Activated gamma-delta T cell treated with Interleukin-2 at 50 U/mL for 16 hours (primary cell): ENCODE results near the gene COQ10B.
A peak's percentile ranks its signal among the peaks of the same experiment; 100 is the strongest.
"Not testable (repeated sequence)": the region's sequence is repeated elsewhere in the genome, so short reads cannot be mapped to it uniquely, and the experiment has no call there.

Experiments
- DNase-seq: peaks from one replicate; pipeline ENCODE4 v3.0.0-alpha.2; 2020

The COQ10B gene

DNA sequence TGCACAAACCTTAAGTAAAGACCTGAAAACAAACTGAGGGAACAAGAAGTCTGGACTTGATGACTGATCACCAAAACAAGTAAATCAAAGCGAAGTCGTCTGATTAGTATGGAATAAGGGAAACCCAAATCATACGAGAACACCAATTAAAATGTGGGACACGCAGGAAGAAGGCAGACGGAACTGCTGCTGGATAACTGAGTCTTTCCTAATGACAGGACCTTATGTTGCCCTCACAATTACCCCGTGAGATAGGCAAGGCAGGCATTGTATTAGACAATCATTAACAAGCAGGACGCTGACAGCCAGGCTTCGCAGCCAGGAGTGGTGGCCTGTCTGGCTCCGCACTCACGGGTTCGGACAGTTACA is 614 bp upstream of the COQ10B start:
- no peak for DNase-seq

DNA sequence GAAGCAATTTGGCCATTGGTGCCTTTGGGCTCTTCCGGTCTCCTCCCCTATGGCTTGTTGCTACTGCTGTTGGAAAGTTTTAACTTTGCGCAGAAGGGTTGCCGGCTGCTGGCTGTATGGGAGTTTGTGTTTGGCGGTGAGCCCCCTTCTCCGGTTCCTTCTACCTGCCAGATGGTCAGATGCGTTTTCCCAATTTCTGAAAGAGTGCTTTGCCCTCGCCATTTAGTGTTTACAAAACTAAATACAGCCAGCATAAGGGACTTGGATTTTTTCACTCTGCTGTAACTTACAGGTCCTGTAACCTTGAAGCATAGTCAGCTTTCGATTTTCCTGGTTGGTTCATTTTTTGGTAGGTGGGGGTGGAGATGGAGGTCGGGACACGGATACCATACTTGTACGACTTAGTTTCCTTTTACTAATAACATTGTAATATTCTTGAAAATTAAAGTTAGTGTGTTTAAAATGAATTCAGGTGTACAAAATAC is 604 bp downstream of the COQ10B start:
- no peak for DNase-seq

DNA sequence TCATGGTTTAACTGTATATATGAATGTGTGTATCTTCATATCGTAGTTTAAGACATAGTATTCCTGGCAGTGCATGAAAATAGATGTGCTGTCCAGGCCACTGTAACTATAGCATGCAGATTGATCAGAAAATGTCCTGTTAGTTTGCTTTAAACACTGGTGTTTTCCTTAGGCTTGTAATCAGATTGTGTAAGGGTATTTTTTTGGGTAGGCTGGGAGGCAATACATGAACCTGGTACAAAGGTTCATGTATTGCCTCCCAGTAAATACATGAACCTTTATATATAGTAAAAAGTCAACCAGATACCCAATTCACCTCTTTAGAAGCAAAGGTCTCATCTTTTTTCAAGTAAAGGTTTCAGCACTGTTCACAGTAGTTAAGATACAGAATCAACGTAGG is 1.6 kb downstream of the COQ10B start:
- DNase-seq = no peak

DNA sequence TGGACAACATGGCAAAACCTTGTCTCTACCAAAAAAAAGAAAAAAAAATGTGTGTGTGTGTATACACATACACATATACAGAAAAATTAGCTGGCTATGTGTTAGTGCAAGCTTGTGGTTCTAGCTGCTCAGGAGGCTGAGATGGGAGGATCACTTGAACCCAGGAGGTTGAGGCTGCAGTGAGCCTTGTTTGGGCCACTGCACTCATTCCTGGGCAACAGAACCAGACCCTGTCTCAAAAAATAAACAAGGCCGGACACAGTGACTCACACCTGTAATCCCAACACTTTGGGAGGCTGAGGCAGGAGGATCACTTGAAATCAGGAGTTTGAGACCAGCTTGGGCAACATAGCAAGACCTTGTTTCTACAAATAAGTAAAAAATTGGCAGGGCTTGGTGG is 2.1 kb downstream of the COQ10B start:
- DNase-seq = no peak

DNA sequence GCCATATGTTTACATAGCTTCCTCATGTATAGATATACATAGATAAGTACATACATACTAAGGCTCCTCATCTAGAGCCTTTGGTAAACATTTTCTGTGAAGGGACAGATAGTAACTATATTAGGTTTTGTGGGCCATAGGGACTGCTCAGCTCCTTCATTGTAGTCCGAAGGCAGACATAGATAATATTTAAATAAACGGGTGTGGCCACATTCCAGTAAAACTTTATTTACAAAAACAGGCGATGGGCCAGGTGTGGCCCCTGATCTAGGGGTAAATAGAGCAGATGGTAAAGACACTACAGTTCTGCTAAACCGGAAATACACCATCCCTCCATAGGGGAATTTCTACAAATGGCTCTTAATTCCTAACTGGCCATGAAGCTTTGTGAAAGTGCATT is 7.3 kb downstream of the COQ10B start:
- DNase-seq = no peak

DNA sequence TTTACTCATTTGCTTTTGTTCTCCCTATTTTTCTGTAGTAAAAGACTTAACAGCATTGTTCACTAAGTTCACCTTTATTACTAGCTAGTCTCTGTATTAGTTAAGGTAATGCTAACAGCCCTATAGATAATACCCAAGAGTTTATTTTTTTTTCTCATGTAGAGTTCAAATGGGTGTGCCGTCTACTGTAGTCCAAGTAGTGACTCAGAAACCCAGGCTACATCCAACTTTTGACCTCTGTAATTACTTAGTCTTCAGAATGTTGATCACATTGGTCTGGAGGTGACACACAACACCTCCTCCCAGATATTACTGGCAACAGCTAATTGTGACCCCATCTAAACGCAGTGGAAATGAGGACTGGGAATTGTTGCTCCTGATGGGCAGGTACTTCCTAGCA is 7.7 kb downstream of the COQ10B start:
- no peak for DNase-seq

DNA sequence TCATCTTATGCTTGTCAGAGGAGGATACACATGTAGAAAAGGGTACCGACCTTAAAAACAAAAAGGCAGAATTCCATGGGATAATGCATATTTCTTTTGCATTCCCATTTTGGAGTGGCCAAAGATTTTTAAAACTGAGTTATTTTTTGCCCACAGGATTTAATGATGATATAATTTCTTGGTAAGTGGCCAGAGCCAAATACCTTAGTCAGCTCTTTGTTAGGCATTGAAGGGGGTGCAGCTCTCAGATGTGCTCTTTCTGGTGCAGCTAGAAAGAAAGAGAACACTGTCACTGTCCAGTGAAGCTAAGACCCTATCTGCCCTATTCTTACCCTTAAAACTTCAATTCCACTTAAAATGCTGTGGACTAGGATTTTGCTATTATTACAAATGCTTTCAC is 10.8 kb downstream of the COQ10B start:
- no peak for DNase-seq

DNA sequence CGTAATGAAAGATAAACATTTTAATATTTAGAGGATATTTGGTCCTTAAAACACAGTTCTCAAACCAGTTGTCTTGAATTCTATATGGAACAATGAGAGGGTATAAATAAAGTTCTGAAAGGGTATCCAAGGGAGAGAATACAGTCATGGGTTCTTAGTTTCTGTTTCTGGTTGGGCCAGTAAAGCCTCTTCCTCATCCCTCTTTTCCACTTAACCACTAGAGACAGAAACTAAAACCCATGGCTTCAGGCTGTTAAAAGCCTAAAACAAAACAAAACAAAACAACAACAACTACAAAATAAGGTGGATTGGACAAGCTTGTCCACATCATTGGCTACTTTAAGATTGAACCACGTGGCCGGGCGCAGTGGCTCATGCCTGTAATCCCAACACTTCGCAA is 18.8 kb downstream of the COQ10B start:
- DNase-seq = no peak

DNA sequence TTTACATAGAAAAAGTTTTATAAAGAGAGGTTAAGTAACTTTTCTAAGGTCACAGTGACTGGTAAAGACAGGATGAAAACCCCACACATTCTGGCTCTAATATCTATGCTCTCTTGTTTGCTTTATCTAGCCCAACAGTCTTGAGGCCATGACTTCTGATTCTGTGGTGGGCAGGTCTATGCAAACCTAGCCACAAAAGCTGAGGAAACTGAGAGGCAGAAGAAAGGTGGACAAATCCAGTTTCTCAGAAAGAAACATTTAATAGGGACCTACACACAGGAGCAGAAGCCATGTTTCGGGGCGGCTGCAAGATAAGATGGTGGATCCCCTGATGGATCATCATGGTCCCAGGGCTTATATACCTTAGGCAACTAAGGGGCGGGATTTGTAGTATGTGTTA is 24.4 kb downstream of the COQ10B start:
- DNase-seq = no peak

DNA sequence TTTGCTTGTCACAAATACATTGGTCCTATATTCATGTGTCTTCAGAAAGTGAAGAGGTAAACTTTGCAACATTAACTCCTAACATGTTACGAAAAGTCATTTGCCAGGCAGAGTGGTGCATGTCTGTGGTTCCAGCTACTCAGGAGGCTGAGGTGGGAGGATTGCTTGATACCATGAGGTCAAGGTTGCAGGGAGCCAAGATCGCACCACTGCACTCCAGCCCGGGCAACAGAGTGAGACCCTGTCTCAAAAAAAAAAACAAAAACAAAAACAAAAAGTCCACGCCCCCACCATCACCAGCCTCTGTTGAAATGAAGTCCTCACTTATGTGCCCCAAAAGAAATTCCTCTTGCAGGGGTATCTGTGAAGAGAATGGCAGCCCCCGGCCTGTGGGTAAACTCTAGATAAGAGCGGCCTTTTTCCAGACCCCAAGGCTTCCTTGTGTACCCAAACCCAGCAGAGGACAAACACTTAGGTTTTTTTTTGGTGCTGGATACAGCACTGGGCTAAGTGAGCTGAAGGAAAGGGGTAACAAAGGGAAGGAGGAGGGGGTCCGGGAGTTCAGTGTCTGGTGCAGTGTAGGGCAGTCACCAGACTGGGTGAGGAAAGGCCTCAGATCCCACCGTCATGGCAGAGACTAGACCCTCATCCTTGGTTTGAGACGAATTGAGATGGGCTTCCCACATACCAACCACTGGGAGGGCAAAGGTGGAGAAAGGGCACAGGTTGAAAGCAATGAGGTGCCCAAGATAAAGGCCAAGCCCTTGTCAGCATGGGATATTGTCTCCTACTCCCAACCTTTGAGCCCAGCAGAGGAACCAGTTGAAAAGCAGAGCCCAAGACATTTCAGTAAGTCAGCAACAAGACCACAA is 27.0 kb downstream of the COQ10B start:
- no peak for DNase-seq

DNA sequence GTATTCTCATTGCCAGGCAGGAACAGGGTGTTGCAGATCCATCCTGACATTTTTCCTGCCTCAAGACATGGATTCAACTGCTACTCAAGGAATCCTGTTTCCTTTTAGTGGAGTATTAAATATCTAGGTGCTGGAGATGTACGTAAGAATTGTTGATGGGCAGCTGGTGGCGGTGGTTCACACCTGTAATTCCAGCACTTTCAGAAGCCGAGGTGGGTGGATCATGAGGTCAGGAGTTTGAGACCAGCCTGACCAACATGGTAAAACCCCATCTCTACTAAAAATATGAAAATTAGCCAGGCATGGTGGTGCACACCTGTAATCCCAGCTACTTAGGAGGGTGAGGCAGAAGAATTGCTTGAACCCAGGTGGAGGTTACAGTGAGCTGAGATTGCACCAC is 30.9 kb downstream of the COQ10B start:
- not testable (repeated sequence) for DNase-seq

DNA sequence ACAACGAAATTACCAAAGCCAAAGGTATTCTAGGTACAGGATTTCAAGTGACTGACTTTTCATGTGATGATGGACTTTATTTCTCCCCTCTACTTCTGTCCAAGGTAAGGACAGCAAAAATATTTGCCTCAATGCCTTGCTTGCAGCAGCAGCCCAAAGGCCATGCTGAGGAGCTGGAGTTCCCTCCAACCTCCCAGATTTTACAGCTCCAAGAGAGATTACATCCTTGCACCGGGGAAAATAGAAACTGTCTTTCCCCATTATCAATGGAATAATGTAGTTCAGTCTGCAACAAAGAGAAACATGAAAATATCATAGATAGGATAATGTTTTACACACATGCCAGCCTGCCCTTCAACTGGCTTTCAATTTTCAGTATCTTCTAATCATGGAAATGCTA is 32.8 kb downstream of the COQ10B start:
- DNase-seq = no peak

DNA sequence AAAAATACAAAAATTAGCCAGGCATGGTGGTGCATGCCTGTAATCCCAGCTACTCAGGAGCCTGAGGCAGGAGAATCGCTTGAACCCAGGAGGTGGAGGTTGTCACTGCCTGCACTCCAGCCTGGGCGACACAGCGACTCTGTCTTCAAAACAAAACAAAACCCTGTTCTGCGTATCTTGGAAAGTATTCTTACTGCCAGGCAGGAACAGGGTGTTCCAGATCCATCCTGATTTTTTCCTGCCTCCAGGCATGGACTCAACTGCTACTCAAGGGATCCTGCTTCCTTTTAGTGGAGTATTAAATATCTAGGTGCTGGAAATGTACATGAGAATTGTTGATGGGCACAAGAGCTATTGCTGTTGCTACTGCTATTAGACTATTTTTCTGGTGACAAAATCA is 34.0 kb downstream of the COQ10B start:
- DNase-seq = no peak

DNA sequence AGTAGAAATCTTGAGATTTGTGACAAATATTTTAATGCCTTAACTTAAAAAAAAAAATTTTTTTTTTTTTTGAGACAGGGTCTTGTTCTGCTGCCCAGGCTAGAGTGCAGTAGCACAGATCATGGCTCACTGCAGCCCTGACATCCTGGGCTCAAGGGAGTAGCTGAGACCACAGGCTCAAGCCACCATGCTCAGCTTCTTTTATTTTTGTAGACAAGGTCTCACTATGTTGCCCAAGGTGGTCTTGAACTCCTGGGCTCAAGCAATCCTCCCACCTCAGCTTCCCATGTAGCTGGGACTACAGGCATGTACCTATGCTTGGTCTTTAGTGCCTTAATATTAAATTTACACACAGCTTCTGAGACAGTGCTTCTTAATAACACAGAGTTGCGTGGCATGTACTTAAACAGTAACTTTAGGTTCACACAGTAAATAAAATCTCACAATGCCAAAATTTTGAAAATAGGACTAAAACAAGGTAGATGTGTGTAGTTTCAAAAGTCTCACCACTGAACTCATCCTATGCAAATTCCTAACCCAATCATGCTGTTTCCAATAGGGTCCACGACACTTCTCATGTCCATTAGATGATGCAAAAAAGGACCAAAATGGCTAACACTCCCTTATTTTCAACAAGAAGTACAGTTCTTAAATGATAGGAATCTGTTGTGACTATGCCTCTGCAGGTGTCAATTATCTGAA is 42.2 kb downstream of the COQ10B start:
- DNase-seq = no peak

DNA sequence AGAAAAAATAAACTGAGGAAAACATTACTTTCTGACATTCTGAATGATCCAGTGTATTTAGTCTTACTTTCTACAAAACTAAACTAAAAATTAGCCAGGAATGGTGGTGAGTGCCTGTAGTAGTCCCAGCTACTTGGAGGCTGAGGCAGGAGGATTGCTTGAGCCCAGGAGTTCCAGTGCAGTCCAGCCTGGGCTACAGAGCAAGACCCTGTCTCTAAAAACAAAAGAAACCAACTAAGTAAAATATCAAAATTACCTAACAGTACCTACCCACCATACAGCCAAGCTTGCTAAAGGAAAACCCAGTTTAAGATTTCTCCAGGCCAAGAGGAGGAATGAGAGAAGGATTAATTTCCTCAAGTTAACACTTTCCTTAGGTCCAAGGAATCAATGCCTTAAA is 43.3 kb downstream of the COQ10B start:
- no peak for DNase-seq

DNA sequence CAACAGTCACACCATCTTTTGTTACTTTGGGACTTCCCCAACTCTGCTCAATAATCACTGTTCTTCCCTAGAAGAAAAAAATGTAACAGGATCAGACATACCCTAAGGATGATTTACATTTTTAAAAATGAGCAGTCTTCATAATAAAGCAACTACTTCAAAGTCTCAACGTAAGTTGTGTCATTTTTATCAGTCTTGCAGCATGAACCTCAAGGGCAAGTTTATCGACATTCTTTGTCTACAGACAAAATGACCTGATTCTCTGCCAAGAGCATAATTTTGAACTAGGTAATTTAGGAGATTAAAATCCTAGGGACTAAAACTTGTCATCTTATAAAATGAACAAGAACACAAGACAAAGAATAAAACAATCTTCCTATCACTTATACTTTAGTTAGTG is 44.0 kb downstream of the COQ10B start:
- no peak for DNase-seq

DNA sequence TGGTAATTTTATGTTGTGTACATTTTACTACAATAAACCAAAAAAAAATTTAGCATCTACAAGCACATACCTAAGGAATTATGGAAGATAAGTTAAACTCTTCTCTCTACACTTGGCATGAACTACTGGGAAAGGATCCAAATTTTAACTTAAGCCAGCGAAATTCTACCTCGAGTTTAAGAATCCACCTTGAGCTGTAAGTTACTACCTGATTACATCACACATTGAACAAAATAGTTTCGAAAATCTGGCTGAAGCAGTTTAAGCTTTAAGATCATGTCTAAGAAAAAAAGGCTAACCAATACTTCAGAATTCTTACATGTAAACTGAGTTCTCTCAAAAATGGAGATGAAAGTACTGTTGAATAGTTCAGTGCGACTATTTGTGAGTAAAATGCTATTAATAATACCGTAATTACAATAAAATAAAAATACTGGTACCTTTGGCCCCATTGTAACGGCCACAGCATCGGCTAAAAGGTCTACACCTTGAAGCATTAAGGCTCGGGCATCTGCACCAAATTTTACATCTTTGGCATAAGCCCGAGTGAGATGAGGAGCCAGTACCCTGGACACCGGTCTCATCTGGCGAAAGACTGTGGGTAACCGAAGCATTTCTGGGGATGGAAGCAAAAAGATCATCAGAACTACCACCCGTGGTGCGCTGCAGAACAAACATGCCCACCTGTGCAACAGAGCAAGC is 45.0 kb downstream of the COQ10B start:
- no peak for DNase-seq

DNA sequence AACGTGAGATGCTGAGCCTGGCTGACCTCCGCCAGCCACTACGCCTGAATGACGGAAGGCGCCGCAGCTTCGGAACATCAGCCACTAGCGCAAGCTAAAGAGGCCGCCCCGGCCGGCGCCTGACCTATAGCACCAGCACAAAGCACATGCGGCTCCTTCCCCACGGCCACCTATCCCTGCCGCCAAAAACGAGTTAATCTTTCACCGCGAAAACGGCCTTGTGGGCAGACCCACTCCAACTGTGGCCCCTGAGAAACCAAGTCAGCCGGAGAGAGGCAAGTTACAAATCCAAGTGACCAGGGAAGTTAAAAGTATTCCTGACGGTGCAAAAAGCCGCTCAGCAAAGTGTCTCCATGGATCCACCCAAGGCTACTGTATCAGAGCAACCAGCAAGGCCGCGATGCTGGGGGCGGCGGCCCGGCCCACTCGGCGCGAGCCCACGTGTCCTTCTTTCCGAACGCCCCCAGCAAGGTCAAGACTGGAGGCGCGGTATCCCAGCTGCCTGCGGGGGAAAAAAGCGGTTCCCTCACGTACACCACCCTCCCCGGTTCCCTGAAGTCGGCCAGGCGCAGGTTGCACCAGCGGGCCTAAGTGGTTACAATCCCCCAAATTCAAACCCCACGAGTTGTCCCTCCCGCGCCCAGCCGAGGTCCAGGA is 45.7 kb downstream of the COQ10B start:
- peak; percentile 36 for DNase-seq

DNA sequence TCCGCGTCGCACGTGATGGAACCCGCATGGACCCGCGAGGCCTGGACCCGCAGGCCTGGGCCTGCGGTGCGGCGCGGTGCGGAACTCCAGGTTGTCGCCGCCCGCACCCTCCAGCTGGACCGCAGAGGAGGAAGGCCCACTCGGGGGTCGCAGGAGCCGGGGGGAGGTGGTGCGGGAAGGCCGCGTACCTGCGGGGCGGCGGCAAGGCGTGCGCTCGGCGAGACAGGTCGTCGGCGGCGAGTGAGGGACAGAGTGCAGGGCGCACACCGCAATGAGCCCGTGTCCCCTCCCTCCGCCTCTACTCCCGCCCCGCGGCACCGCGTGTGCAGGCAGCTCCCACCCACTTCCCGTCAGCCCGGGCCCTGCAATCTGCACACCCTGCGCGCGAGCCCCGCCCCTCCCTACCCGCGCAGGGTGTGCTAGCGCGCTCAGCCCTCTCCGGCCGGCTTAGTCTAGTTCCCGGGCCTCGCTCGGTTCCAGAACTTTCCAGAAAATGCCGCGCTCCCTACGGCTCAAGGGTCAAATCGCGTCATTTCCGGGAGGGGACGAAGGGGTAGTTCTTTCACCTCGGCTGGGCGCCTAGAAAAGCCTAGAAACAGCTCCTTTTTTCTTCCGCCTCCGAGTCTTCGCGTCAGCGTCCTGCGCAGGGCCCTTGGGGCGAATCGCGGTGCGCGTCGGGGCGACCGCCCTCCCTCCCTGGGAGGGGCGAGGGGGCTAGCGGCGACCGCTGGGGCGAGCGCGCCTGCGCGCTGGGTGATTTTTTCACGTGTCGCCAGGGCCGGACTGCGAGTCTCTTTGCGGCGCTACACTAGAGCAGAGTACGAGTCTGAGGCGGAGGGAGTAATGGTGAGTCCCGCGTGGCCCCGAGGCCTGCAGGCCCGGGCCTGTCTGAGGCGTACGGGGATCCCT is 46.5 kb downstream of the COQ10B start, which contains the start of the genes HSPD1 and HSPE1:
TSS of gene HSPD1 (minus strand) at position 247 of the 909 bp plus-strand sequence. CDS start 992 bp downstream, outside the sequence.
TSS of gene HSPE1 (plus strand) at position 786 of the 909 bp plus-strand sequence. CDS start at position 844, 58 bp downstream.
- DNase-seq = peak; percentile 94

DNA sequence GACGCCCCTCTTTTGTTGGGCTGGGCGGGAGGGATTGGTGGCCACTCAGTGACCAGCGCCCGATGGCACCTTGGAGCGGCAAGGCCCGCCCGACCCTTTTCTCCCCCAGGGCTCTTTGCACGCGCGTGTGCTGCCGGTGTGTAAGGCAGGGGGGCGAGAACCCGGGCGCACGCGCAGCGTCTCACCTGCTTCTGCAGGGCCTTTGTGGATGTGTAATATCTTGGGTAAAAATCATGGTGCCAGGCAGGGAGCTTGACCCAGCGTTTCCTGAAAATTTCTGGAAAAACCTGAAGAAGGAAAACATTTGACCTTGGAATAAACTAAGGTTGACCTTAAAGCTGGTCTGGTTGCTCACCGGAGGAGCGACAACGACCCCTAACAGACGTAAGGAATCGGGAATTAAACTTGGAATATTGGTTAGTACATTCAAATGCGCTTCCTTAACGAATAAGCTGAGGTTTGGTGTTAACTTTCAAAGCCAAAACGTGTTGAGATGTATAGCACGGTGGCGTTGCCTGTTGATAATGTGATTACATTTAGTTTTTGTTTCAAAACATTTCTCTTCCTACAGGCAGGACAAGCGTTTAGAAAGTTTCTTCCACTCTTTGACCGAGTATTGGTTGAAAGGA is 47.3 kb downstream of the COQ10B start:
- DNase-seq = no peak

DNA sequence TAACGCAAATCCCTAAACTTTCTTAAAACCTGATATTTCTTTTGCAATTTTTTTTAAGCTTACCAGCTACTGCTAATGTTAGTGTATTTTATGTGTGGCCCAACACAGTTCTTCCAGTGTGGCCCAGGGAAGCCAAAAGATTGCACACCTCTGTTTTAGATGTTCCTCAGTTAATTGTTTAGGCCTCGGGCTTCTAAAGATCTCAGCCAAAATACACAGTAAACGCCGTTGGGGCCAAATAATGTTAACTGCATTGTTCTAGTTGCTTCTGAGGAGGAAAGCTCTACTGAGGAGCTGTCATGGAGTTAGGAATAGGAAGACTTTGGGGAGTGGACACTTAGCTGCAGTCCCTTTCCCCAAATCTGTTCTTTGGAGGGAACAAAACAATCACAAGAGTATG is 48.8 kb downstream of the COQ10B start:
- DNase-seq = no peak
